CD4-positive, alpha-beta T cell treated with Interleukin-6 at 100 ng/mL for 8 hours (primary cell): Measurements from ENCODE around the gene HLF.

Experiments used
- DNase-seq: peaks from one replicate; pipeline ENCODE4 v3.0.0-alpha.2; 2020; ENCODE audit warnings: mixed read lengths, low spot score

Gene HLF

DNA sequence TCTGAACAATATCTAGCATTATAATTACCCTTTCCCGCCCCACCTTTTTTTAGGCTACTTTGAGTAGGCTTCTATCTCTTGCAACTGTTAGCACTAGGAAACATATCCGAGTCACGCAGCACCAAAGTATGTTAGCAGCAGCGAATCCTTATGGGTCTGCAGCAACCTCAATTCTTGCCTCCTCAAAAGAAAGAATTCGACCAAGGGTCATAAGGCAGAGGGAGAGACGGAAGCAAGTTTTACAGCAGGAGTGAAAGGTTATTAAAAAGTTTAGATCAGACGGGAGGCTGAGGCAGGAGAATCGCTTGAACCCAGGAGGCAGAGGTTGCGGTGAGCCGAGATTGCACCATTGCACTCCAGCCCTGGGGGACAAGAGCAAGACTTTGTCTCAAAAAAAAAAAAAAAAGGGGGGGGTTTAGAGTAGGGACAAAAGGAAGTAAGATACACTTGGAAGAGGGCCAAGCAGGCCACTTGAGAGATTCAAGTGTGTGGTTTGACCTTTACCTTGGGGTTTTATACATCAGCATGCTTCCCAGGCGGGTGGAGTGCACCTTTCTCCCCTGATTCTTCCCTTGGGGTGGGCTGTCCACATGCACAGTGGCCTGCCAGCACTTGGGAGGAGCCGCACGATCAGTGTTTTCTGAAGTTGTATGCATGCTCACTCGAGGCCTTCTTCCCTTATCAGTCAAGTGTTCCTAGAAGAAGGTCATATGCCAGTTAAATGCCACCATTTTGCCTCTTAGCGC lies 67.7 kb downstream of the HLF start:
- no peak for DNase-seq

DNA sequence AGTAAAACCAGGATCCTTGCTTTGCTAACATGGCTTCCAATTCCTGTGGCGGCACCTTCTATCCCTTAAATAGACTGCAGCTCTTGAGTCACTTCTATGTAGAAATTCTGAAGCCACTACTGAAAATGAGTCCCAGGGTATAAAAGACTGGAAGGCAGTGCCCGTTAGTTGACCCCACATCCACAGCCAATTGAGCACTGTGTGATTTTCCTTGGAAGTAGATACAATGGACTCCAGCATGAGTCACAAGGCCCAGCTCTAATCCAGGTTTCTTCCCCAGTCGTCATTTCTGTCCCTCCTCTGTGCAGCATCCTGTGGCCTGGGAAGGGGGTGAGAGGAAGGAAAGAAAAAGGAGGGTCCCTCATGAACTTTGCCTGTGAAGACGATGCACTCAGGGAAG lies 69.5 kb downstream of the HLF start:
- DNase-seq: no peak

DNA sequence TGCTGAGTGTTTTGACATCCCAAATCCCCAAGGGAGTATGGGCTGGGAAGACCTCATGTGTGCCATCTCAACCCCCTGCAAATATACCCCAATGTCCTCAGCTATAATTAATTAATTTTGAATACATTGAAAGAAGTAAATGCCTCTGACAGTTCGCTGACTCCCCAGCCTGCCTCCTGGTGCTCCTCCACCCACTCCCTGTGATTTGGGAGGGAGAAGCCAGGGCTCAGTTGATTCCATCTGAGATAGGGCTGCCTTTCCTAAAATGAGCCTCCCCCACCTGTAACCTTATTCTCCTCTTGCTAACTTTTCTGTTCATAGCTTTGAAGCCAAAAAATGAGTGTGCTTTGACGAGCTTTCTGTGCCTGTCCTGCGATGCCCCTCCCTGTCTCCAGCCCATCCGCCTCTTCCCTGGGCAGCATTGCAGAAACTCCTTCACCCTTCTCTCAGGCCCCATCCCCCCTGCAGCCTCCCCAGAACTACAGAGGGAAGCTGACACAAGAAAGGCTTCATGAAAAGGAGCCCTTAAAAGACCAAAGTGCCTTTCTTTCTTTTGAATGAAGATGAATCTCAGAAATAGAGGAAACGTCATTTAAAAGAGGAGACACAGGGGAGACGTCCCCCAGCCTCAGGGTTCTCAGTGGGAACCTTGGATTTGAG lies 70.3 kb downstream of the HLF start:
- no peak for DNase-seq

DNA sequence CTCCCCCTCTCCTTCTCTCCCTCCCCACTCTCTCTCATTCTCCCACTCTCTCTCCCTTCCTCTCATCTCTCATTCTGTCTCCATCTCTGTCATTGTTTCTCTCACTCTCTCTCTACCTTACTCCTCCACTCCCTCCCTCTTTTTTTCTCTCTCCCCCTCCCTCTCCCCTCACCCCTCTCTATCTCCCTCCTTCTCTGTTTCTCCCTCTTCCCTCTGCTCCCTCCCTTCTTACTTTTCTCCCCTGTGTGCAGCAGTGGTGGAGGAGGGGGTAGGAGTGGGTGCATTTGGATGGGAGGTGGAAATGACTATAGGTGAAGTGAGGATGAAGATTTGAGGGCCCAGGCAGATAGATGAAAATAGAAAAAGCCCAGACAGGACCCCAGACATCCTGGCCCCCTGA lies 70.9 kb downstream of the HLF start:
- DNase-seq: no peak

DNA sequence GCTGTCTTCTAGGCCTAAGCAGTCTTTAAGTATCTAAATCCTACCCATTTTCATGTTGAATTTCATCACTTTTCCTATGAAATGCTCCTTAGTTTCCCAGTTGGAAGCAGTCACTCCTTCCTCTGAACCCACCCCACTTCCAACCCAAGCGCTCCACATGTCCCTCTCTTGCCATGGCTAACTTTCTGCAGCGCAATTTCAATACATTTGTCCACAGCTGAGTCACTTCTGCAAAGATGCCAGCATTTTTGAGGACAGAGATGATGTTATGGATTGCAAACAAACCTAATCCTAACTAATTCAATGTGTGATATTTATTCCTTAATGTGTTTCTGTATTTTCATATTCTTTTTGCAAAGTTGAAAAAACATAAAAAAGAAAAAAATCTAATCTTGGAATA lies 71.7 kb downstream of the HLF start:
- DNase-seq: no peak

DNA sequence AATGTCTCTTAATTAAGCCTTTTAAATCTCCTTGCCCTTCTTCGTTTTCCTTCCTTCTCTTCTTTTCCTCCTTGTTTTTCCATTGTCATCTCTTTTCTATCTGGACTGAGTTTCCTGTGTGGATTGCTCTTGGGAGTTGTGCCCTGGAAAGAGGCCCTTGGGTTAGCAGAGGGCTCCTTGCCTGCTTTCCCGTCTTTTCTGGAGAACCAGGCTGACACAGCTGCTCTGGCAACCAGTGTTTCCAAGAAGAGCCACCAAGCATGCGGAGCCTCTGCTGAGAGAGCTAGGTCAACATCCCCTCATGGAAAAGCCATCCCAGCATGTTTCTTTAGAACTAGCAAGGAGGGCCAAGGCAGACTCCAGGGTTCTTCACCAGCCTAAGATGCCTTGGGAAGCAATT lies 75.4 kb downstream of the HLF start:
- DNase-seq: no peak

DNA sequence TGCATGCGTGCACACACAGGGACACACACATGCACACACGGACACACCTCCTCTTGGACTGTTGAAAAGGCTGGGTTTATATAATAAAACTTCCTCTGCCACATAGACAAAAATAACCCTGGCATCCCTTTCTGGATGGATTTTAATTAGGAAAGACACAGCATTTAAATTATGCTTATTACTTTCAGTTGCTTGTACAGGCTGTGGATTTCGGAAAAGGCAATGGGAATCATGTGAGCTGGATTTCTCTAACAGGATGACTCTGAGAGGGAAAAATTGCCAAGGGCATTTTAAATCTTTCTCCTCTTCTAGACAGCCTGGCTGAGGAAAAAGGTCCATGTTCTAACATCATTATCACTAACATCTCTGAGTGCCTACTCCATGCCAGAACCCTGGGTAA lies 75.9 kb downstream of the HLF start:
- DNase-seq: no peak

DNA sequence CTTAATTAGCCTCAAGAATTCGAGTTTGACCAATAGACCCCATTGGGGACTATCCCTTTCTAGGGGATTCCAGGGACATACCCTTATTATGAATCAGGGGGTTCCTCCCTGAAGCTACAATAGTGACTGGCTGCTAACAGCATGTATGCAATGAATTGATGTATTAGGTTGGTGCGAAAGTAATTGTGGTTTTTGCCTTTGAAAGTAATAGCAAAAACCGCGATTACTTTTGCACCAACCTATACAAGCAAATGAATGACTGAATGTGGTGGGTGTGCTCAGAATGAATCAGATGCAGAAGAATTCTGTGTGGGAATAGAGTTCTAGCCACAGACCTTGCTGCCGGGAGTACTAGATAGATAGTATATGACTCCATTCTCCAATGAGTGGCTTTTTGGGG lies 76.7 kb downstream of the HLF start:
- no peak for DNase-seq

DNA sequence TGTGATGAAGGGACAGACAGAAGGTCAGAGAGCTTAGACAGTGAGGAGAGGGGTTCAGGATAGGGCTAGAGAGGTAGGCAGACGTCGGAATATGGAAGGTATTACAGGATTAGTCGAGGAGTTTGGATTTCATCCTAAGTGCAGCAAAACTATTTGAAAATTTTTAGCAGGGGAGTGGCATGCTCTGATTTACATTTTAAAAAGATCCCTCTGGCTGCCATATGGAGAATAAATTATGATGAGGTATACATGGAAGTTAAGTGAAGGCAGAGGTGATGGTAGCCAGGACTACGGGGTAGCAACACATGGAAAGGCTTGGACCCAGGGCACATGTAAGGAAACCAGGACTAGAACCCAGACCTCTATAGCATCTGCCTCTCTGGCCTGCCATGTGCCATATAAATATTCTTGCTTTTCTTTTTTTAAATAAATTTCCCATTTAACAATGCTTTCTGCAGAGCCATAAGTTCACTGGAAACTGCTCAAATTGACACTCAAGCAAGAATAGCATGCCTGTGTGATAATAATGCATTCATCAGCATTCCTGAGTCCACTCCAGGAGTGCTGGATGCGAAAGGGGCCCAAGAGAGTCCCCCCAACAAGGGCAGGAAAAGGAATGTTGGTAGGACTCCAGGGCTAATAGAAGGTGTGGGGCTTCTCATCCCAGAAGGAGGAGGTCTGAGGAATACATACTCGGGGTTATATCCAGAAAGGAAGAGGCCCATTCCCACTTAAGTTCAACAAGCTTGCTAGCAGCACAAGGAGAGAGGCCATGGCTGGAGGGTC lies 78.2 kb downstream of the HLF start:
- DNase-seq: no peak

DNA sequence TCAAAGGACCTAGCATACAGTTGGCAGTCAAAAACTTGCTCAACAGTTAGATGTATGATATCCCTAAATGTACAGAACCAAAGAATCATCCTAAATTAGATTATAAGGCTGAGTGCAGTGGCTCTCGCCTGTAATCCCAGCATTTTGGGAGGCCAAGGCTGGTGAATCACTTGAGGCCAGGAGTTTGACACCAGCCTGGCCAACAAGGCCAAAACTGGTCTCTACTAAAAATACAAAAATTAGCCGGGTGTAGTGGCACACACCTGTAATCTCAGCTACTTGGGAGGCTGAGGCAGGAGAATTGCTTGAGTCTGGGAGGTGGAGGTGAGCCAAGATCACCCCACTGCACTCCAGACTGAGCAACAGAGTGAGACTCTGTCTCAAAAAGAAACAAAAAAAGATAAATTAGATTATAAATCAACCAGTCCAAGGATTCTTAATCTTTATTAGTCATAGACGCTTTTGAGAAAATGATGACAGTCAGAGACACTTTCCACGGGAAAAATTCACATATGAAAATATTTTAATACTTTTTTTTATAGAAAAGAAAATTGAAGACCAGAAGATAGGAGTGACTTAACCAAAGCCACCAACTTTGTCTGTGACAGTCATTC lies 79.2 kb downstream of the HLF start:
- DNase-seq: no peak

DNA sequence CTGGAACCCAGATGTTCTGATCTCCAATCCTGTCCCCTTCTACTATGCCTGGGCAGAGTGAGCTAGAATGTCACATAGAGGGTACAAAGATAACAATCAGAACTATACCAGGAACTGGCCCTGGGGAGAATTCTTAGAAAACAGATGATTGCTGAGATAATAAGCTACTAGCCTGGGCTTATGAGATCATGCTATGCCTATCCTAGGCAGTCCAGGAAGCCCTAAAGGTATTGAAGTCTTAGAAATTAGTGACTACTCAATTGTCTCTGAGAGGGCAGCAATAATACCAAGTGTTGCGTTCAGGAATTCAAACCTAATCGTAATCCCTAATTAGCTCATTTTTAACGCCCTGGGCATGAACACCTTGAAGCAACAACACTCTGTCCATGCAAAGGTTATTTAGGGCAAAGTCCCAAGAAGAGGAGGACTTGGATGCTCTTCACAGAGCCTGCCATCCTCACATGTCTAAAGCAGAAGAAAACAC lies 79.8 kb downstream of the HLF start:
- DNase-seq: no peak

DNA sequence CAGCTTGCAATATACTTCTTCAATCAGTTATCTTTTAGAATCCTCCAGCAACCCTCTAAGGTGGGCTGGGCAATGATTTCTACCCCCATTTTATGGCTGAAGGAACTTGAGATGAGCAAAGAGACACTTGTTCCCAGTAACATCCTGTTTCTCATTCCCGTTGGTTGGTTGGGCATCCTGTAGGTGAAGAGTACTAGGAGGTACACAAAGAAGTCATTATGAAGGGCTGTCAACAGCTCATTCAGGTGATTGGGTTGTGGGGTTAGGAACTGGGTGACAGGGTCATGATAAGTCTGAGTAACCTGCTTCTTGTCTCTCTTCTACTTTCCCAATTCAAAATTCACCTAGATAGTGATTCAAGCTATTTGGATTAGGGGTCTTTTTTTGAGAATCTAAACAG lies 80.4 kb downstream of the HLF start:
- DNase-seq: no peak

DNA sequence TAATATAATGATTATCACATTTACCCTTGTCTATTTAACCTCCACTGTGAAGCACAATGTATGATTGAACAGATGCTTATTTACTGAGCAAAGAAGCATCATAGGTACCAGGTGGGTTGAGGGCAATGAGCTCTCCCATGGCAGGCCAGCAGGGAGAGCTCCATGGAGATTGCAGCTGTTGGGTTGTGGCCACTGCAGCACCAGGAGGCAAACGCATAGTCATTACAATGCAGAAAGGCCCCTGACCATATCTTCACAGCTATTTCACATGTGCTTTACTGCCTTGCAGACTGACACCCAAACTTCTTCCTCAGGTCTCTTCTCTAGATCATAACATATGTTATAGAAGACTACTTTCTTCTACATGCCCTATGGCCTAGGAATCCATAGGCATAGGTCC lies 81.9 kb downstream of the HLF start:
- no peak for DNase-seq

DNA sequence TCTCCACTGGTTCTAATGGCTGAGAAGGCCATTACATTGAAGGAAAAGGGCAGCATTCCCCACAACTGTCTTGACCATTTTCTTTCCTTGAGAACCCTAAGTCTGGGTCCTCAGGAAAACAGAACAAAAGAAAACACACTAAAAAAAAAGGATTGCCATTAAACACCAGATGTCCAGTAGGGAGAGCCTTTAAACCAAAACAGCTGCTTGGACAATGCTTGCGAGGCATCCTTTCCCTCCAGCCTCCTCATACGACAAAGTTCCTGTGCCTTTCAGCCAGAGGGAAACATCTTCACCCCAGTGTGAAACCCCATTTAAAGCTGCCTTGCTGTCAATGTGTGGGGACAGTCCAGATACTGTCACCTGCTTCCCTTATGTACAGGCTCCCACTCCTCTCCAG lies 82.6 kb downstream of the HLF start:
- DNase-seq: no peak

DNA sequence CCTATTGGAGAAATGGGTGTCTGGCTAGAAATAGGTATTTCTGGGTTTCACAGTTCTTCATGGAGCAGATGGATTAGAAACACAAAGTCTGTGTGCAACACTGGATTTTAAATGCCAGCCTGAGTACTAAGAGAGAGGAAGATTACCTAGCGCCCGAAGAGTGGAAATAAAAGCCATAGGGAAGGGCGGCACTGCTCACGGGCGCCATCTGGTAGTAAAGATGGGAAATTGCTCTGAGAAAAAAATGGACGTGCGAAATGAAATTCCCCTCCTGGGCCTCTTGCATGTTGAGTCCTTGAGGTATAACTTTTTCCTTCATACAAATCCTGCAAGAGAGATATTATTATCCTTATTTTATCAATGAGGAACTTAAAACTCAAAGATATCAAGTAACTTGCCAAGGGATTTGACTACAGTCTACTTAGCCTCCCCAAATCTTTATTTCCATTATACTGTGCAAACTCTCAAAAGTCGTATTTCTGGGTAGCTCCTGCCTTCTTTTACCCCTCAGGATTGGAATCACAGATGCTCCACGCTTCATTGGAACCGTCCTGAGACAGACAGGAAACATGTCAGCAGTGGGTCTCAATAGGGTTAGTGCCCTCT lies 84.1 kb downstream of the HLF start:
- DNase-seq: peak; percentile 45

DNA sequence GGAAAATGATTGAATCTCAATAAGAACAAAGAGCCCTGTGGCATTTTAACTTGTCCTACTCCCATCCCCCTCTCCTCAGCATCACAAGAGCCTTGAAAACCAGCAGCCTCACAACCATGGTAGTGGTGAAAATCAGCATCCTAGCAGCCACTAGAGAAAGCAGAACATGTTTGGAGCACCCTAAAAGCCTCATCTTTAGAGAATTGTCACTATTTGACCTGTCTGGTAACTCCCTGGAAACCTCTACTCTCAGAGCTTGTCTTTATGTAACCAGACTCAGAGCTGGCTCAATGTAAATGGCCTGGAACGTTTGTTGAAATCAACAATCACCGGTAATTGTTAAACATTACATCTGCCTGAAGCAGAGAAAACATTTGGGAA lies 86.1 kb downstream of the HLF start:
- no peak for DNase-seq

DNA sequence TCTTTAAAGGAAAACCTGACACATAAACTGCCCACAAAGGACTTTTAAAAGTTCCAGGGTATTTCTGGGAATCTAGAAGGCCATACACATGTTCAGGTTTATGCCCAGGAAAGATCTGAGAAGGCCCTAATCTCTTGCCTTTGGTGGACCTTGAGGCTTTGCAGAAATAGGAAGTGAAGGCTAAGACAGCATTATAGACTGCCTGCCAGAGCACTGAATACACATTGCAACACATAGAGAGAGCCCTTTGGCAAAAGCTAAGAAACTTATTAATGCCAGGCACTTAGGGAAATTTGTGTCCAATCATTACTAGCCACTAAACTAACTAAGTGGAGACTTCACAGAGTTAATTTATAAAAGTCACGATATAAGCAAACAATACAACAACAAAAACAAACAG lies 86.5 kb downstream of the HLF start:
- no peak for DNase-seq

DNA sequence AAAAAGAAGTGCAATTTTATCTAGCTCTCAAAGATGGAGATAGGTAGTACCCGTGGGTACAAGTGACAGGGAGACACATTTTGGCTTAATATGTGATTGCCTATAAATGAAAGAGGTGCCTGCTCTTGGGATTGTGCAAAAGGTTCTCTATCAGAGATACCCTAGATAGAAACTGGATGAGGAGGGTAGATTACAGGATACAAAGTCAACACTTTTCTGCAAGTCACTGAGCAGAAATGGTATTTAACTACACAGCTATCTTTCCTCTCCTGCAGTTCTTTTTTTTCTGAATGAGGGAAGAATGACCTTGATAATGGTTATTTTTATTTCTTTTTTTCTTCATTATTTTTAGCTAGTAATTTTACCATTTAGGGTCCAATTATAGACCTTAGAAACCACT lies 89.2 kb downstream of the HLF start:
- no peak for DNase-seq

DNA sequence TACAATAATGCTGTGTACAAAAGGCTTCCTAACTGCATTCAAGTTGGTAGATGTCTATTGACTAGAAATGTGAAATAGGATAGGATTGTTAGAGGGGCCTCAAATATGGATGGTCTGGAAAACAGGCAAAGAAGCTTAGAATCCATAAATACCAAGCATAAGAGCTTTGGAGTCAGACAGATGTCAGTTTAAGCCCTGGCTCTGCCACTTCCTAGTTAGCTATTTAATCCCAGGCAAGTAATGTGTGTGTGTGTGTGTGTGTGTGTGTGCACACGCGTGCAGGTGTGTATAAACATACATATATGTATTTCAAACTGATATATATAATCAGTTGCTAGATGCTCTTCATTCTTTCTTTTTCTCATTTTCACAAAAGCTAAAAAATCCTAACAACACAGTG lies 90.2 kb downstream of the HLF start:
- no peak for DNase-seq

DNA sequence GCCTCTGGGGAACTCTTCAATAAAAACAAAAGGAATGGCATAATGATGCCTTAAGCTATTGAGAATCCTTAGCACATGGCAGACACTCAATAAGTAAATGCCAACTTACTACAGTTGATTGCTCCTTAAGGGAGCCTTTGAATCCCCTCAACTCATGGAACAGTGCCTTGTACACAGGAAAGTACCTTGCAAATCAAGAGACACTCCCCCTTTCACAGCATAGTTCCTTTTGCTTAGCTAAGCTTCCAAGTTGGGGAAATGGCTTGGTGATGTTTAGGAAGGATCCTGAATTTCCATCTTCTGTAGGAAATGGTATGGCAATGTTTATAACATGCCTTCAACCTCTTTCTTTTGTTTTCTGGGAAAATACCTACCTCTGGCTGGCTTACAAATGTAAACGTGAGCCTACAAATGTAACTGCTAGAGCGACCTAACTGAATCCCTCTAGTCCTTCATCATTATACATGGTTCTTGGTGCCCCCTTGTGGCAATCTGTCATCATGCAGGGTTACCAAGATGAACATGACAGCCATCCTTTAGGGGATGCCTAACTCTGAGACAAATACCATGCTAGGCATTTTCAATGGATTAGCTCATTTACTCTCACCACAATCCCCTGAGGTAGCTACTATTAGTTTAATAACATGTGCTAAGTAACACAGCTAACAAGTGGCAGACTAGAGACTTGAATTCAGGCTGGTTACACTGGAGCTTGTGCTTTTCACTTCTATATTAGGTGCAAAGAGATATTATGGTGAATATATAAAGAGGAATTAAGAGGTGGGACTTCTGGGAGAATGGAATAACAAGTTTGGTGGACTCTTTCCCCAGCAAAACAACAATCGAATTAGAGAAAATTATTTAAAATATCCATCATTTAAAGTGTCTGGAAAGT lies 91.9 kb downstream of the HLF start:
- DNase-seq: peak; percentile 58

DNA sequence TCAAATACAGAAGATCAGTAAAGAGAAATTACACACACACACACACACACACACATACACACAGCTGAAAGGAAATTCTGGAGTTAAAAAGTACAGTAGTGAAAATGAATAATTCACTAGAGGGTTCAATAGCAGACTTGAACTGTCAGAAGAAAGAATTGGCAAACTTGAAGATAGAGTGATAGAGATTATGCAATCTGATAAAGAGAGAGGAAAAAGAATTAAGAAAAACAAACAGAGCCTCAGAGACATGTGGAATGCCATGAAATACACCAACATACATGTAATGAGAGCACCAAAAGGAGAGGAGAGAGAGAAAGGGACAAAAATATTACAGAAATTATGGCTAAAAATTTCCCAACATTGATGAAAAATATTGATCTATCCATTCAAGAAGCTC lies 96.2 kb downstream of the HLF start:
- DNase-seq: no peak
